ENCODE results near the gene MARCHF4. TPM values are rescaled to one million over a fixed set of nuclear protein-coding genes. Genes with fewer than 3 reads are reported as not detected.
"Not testable (repeated sequence)": the region's sequence is repeated elsewhere in the genome, so short reads cannot be mapped to it uniquely, and the experiment has no call there.

MARCHF4 gene
- total RNA-seq, 1 donor from 2014 or later = 4.2 TPM

DNA sequence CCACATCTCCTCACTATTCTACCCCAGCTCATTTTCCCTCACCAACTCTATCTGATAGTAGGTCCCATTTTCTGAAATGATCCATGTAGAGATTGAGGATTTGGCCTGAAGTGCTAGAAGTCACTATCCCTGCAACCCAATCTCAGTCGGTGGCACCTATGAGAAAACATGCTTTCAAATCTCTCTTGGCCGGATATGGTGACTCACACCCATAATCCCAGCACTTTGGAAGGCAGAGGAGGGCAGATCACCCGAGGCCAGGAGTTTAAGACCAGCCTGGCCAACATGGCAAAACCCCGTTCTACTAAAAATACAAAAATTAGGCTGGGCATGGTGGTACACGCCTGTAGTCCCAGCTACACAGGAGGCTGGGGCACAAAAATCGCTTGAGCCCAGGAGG is 19.1 kb upstream of the MARCHF4 start:
- H3K4me3 ChIP-seq (ENCODE audit: low read depth, low read length) = no peak overlapping the region
- no peak for DNase-seq (ENCODE audit: low read depth)
- TF ChIP-seq, protein P1, sequence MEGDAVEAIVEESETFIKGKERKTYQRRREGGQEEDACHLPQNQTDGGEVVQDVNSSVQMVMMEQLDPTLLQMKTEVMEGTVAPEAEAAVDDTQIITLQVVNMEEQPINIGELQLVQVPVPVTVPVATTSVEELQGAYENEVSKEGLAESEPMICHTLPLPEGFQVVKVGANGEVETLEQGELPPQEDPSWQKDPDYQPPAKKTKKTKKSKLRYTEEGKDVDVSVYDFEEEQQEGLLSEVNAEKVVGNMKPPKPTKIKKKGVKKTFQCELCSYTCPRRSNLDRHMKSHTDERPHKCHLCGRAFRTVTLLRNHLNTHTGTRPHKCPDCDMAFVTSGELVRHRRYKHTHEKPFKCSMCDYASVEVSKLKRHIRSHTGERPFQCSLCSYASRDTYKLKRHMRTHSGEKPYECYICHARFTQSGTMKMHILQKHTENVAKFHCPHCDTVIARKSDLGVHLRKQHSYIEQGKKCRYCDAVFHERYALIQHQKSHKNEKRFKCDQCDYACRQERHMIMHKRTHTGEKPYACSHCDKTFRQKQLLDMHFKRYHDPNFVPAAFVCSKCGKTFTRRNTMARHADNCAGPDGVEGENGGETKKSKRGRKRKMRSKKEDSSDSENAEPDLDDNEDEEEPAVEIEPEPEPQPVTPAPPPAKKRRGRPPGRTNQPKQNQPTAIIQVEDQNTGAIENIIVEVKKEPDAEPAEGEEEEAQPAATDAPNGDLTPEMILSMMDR (conservative IDR thresholded peaks at IDR 0.05; ENCODE audit: low read depth, low read length) = no peak

DNA sequence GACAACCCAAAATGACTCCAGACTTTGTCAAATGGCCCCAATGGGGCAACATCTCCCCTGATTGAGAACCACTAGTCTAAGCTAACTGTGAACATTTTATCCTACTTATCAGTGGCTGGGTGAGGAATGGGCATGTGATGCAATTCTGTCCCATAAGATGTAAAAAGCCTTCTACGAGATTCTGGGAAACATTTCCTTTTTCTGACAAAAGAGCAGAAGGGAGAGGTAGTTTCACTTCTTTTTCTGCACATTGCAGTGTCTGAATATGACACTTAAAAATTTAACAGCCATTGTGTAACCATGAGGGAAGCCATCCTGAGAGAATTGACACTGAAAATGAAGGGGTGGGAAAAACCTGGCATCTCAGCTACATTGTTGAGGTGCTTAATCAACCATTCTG is 17.3 kb upstream of the MARCHF4 start:
- no peak overlapping the region for H3K4me3 ChIP-seq (ENCODE audit: low read depth, low read length)
- TF ChIP-seq, protein P1 (conservative IDR thresholded peaks at IDR 0.05; ENCODE audit: low read depth, low read length) = no peak
- DNase-seq (ENCODE audit: low read depth) = no peak

DNA sequence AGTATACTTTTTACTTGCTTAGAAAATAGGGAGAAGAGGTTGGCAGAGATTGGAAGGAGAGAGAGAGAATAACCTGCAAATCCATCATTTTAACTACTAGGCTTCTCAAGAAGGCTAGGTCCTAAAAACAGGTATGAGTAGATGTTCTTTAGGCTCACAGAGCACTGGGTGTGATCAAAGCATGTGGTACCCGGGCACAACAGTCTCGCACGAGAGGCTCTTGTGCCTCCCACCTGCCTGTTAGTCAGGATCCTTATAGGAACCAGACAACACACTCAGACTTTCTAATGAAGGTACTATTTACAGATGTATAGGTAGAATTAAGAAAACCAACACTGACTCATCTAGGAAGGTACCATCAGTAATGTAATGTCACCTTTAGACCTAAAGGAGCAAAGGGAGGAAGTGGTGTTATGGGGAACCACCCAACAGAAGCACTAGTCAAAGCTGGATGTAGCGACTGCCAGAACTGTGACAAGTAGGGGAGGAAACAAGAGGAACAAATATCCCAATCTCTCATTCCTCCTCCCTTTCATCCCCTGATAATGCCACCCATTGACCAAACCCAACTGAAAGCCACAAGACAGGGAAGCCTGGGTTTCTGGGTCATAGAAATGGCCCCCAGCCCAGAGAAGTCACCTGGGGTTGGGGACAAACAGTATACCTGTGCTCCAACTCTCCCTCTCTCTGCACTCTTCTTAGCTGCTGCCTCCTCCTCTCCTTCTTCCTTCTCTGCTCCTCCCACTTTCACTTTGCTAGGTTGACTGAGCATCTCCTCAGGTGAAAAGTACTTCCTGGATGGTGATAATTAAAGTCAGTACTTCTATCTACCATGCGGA is 16.0 kb upstream of the MARCHF4 start:
- TF ChIP-seq, protein P1 (conservative IDR thresholded peaks at IDR 0.05; ENCODE audit: low read depth, low read length) = no peak
- DNase-seq (ENCODE audit: low read depth) = no peak
- no peak overlapping the region for H3K4me3 ChIP-seq (ENCODE audit: low read depth, low read length)

DNA sequence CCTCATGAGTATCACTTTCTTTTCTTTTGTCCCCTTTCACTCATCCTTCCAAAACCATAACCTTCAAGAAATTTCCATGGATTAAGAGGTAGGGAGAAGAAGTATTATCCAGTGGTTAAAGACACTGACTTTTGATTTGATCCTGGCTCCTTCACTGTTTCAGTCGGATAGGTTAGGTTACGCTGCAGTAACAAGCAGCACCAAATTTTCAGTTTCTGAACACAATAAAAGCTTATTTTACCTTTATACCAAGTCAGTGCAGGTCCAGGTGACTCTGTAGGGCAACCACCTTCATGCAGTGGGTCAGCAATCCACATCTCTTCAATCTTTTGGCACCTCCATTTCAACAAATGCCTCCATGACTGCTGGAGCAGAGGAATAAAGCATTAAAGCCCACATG is 15.0 kb upstream of the MARCHF4 start:
- DNase-seq (ENCODE audit: low read depth) = no peak
- TF ChIP-seq, protein P1 (conservative IDR thresholded peaks at IDR 0.05; ENCODE audit: low read depth, low read length) = no peak
- H3K4me3 ChIP-seq (ENCODE audit: low read depth, low read length) = no peak overlapping the region

DNA sequence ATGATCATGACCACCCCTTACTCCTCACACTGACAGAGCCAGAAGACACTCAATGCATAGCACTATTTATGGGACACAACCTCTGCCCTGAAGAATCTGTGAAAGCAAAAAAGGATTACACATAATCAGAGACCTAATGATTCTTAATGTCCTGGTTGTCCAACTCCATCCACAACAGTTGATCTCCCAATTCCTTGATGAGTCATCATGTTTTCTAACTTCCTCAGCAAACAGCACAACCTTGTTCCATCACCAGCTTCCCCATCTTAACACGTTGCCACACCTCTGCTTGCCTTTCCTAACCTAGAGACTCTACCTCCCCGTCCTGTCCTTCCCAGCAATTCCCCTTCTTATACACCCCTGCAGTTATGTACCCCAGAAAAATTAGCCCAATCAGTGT is 13.2 kb upstream of the MARCHF4 start:
- no peak for DNase-seq (ENCODE audit: low read depth)
- TF ChIP-seq, protein P1 (conservative IDR thresholded peaks at IDR 0.05; ENCODE audit: low read depth, low read length) = no peak
- H3K4me3 ChIP-seq (ENCODE audit: low read depth, low read length) = no peak overlapping the region

DNA sequence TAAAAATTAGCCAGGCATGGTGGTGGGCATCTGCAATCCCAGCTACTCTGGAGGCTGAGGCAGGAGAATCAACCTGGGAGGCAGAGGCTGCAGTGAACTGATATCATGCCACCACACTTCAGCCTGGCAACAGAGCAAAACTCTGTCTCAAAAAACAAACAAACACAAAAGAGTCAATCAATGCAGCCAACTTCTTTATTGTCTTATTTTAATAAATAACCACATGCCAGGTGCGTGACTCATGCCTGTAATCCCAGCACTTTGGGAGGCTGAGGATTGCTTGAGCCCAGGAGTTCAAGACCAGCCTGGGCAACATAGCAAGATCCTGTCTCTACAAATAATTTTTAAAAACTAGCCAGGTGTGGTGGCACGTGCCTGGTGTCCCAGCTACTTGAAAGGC is 12.1 kb upstream of the MARCHF4 start:
- not testable (repeated sequence) for DNase-seq (ENCODE audit: low read depth); H3K4me3 ChIP-seq (ENCODE audit: low read depth, low read length)

DNA sequence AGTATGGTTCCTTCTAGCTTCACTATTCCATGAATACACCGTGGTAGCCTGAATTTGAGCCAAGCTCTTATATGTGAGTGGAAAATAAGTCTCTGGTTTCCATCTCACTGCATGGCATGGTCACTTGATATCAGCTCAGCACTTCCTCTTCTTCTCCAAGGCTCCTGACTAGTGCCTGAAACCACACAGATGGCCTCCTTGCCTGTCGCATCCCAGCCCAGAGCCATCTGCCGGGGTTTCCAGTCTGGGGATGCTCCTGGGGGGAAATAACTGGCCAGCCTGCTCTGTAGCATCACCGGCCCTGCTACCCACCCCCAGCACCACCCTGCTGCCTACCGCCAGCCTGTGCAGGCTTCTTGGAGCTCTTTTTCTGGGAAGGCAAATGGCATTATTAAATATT is 7.7 kb upstream of the MARCHF4 start:
- TF ChIP-seq, protein P1 (conservative IDR thresholded peaks at IDR 0.05; ENCODE audit: low read depth, low read length) = no peak
- DNase-seq (ENCODE audit: low read depth) = no peak
- H3K4me3 ChIP-seq (ENCODE audit: low read depth, low read length) = no peak overlapping the region

All from epithelial cell of proximal tubule (primary cell).